PC-3 (cell line): ENCODE data around the gene PLPPR3.

Source experiments
- EZH2 ChIP-seq: fragments of 300-600 bp; sonication (generic); IDR thresholded peaks from one replicate; pipeline ENCODE4 v1.6.1; 2017; ENCODE audit warnings: antibody characterized with exemption, mild to moderate bottlenecking, low read length; ENCODE audit not compliant: unreplicated experiment
- TF ChIP-seq, protein P1 (sequence below): fragments of 300-600 bp; sonication (generic); conservative IDR thresholded peaks from 2 replicates; pipeline ENCODE4 v1.5.1; 2017; ENCODE audit warnings: antibody characterized with exemption, low read depth, mild to moderate bottlenecking, low read length

DNA sequence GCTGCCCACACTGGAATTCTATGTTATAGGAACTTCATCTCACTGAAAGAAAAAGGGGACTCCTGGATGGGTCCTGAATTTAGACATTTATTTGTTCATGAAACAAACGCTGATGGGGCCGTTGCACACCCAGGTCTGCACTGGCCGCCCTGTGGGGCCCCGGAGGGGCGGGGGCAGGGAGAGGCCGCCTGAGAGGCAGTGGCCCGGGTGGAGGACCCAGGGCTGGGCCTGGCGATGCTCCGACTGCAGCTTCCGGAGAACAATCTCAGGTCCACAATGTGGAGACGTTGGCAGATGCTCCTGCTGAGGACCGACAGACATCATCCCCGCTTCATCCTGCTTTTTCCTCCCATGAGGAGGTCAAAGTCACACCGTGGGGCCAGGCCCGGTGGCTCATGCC lies 40.8 kb downstream of the PLPPR3 start:
- TF ChIP-seq, protein P1, sequence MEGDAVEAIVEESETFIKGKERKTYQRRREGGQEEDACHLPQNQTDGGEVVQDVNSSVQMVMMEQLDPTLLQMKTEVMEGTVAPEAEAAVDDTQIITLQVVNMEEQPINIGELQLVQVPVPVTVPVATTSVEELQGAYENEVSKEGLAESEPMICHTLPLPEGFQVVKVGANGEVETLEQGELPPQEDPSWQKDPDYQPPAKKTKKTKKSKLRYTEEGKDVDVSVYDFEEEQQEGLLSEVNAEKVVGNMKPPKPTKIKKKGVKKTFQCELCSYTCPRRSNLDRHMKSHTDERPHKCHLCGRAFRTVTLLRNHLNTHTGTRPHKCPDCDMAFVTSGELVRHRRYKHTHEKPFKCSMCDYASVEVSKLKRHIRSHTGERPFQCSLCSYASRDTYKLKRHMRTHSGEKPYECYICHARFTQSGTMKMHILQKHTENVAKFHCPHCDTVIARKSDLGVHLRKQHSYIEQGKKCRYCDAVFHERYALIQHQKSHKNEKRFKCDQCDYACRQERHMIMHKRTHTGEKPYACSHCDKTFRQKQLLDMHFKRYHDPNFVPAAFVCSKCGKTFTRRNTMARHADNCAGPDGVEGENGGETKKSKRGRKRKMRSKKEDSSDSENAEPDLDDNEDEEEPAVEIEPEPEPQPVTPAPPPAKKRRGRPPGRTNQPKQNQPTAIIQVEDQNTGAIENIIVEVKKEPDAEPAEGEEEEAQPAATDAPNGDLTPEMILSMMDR = no peak
- TF ChIP-seq EZH2 = no peak
